B cell (primary cell): Measurements from ENCODE around the gene GNA14. TPM values are rescaled to one million over a fixed set of nuclear protein-coding genes. Genes with fewer than 3 reads are reported as not detected.

Source experiments
- ATAC-seq: fragments of 200-7000 bp; cut with Tn5 transposase; one replicate; pipeline ENCODE4 v1.10.0; 2021; ENCODE audit warnings: low read depth, mild to moderate bottlenecking, moderate number of reproducible peaks, moderate library complexity
- CTCF ChIA-PET: fragments of 350-600 bp; sonication (Branson Sonifier 250); formaldehyde crosslinking; loops from one replicate; lab custom pipeline; 2021; ENCODE audit warnings: antibody characterized with exemption, inconsistent platforms; lab: Charles Lee
- POLR2A ChIA-PET: fragments of 350-600 bp; sonication (Branson Sonifier 250); formaldehyde crosslinking; loops from one replicate; lab custom pipeline; 2021; ENCODE audit warnings: antibody characterized with exemption; lab: Charles Lee
- DNase-seq: peaks from one replicate; pipeline ENCODE4 v3.0.0; 2013
- H2AFZ ChIP-seq: 2 replicates; pipeline ENCODE4 v1.6.1; 2012; ENCODE audit warnings: mild to moderate bottlenecking, low read depth, low read length; ENCODE audit not compliant: insufficient read depth, poor library complexity, severe bottlenecking
- H3K27ac ChIP-seq, 2 donors: 1 replicate in 1 of 2; 2 replicates in 1 of 2; pipeline ENCODE4 v1.5.1; 2012 to 2013; ENCODE audit warnings: low read length in 2 of 2, mild to moderate bottlenecking in 2 of 2, moderate library complexity in 1 of 2
- H3K27me3 ChIP-seq, 4 experiments: fragments of 200-600 bp in 1 of 4; sonication (generic) in 1 of 4; replicated peaks in 1 of 4; 1 replicate in 2 of 4; 2 replicates in 2 of 4; pipeline versions ENCODE4 v1.6.1 to v1.7.0; 2013 to 2016; ENCODE audit warnings: low read length in 3 of 4, mild to moderate bottlenecking in 2 of 4, mixed read lengths in 1 of 4, moderate library complexity in 1 of 4; ENCODE audit not compliant: insufficient read depth in 4 of 4, control insufficient read depth in 3 of 4; ENCODE audit errors: control extremely low read depth in 1 of 4
- H3K36me3 ChIP-seq, 2 experiments: replicated peaks in 1 of 2; 1 replicate in 1 of 2; 2 replicates in 1 of 2; pipeline versions ENCODE4 v1.6.1 to v1.7.1; 2013; ENCODE audit warnings: low read length in 1 of 2; ENCODE audit not compliant: insufficient read depth in 2 of 2, control insufficient read depth in 1 of 2; ENCODE audit errors: control extremely low read depth in 1 of 2, extremely low read depth in 1 of 2
- H3K4me1 ChIP-seq, 2 donors: fragments of 200-600 bp in 1 of 2; sonication (generic) in 1 of 2; 1 replicate in 1 of 2; 2 replicates in 1 of 2; pipeline versions ENCODE4 v1.5.1 to v1.6.1; 2013 to 2017; ENCODE audit warnings: low read length in 2 of 2; ENCODE audit not compliant: control insufficient read depth in 2 of 2, insufficient read depth in 2 of 2
- H3K4me2 ChIP-seq: replicated peaks from 2 replicates; pipeline ENCODE3; 2012; ENCODE audit warnings: mild to moderate bottlenecking, low read depth, low read length; ENCODE audit not compliant: poor library complexity, severe bottlenecking
- H3K4me3 ChIP-seq, 5 experiments: fragments of 200-600 bp in 1 of 5; sonication (generic) in 1 of 5; 1 replicate in 3 of 5; 2 replicates in 2 of 5; pipeline versions ENCODE4 v1.5.1 to v1.7.0; 2011 to 2016; ENCODE audit warnings: low read length in 4 of 5, mild to moderate bottlenecking in 4 of 5, low read depth in 2 of 5, control low read depth in 1 of 5, moderate library complexity in 1 of 5; ENCODE audit not compliant: insufficient read depth in 1 of 5; ENCODE audit errors: control extremely low read depth in 1 of 5, extremely low read depth in 1 of 5
- H3K79me2 ChIP-seq: fragments of 200-600 bp; sonication (generic); one replicate; pipeline ENCODE4 v1.6.0; 2016; ENCODE audit warnings: low read length; ENCODE audit not compliant: control insufficient read depth, insufficient read depth
- H3K9ac ChIP-seq: fragments of 200-600 bp; sonication (generic); 2 replicates; pipeline ENCODE4 v1.6.1; 2017; ENCODE audit warnings: mild to moderate bottlenecking, low read length, moderate library complexity
- H3K9me3 ChIP-seq, 3 donors: one replicate each; pipeline versions ENCODE4 v1.6.1 to v1.7.1; 2013; ENCODE audit warnings: low read length in 2 of 3; ENCODE audit not compliant: control insufficient read depth in 2 of 3, insufficient read depth in 1 of 3; ENCODE audit errors: control extremely low read depth in 1 of 3
- H4K20me1 ChIP-seq: 2 replicates; pipeline ENCODE4 v1.6.0; 2012; ENCODE audit warnings: mild to moderate bottlenecking, low read length; ENCODE audit not compliant: insufficient read depth, control insufficient read depth, poor library complexity, severe bottlenecking
- H3K27ac Mint-ChIP-seq: one replicate; pipeline ENCODE4 v1.8.0; 2021; ENCODE audit warnings: mixed read lengths
- H3K27me3 Mint-ChIP-seq: one replicate; pipeline ENCODE4 v1.8.0; 2021; ENCODE audit warnings: mixed read lengths
- H3K4me1 Mint-ChIP-seq: one replicate; pipeline ENCODE4 v1.8.0; 2021; ENCODE audit warnings: mixed read lengths
- H3K4me3 Mint-ChIP-seq: one replicate; pipeline ENCODE4 v1.8.0; 2021; ENCODE audit warnings: mixed read lengths
- H3K9me3 Mint-ChIP-seq: one replicate; pipeline ENCODE4 v1.8.0; 2022; ENCODE audit warnings: mixed read lengths; ENCODE audit not compliant: insufficient read depth
- CTCF ChIP-seq: fragments of 200-600 bp; IDR thresholded peaks from one replicate; pipeline ENCODE4 v1.8.0; 2022; ENCODE audit warnings: antibody characterized with exemption, mild to moderate bottlenecking
- EZH2 ChIP-seq: IDR thresholded peaks from 2 replicates; pipeline ENCODE4 v1.6.1; 2012; ENCODE audit warnings: borderline replicate concordance, low read depth, mild to moderate bottlenecking, moderate library complexity, low read length; ENCODE audit not compliant: insufficient read depth, poor library complexity, severe bottlenecking
- WGBS: methylation state at CpG from one replicate; pipeline ENCODE4 v1.1.5; 2013; ENCODE audit warnings: missing lambda C conversion rate; ENCODE audit not compliant: insufficient coverage; 5-methylcytosine and 5-hydroxymethylcytosine counted together
- intact Hi-C: fragments of 100-400 bp; cut with micrococcal nuclease; formaldehyde crosslinking; loops from one replicate; pipeline ENCODE4 v1.10.0; 2022
- polyA plus RNA-seq: library from polyadenylated mRNA; depleted of rRNA; stranded (reverse); fragments of >200 nt; gene quantifications from 2 replicates; pipeline ENCODE4 v1.2.3, GENCODE V29; 2012
- total RNA-seq, 2 donors: library from RNA; stranded (reverse); fragments of 120-200 nt in 1 of 2; gene quantifications; 1 replicate in 1 of 2; 2 replicates in 1 of 2; pipeline versions ENCODE4 v1.2.3 to v1.2.4, GENCODE V29; 2013 to 2022

The GNA14 gene
- total and polyA plus RNA-seq, 2 donors (not counting 1 experiment from before 2014, with no cell fraction given), result not detected

- WGBS, result 83% methylated on average over 6 of the region's 15 CpGs
- H3K27me3 ChIP-seq, result peaks cover 0 to 6% (median 0%) of the 10 kb centered on the region in 4 experiments
- H4K20me1 ChIP-seq, result no peaks in the 10 kb centered on the region
- H3K27me3 Mint-ChIP-seq, result peaks cover 6% of the 10 kb centered on the region
- no peaks in the 10 kb centered on the region for H3K79me2 ChIP-seq
- no peak overlapping the region for H3K4me3 Mint-ChIP-seq
- H3K9me3 ChIP-seq, result no peaks in the 10 kb centered on the region
- H3K4me2 ChIP-seq, result no peak overlapping the region
- H3K4me1 Mint-ChIP-seq, result peaks cover 10% of the 10 kb centered on the region
- ATAC-seq (peak; percentile 68), DNase-seq (peak; percentile 70)
- peak overlapping the region; percentile 46 for H2AFZ ChIP-seq
- H3K9me3 Mint-ChIP-seq, result no peaks in the 10 kb centered on the region
- H3K27ac ChIP-seq, result no peak overlapping the region
- POLR2A ChIA-PET, result no interaction called here
- CTCF ChIA-PET, result interaction anchor here (0.6 to 5.6 kb wide), 16 partner anchors 10 to 911 kb away, joined by 3 to 54 read pairs (median 6); no protein-coding TSS in a partner anchor
- TF ChIP-seq CTCF, result peak; percentile 85
- TF ChIP-seq EZH2, result no peak
- no peaks in the 10 kb centered on the region for H3K36me3 ChIP-seq
- intact Hi-C loops, result loop anchor here (1.0 to 10.0 kb wide), 4 partner anchors 291 to 754 kb away; no protein-coding TSS in a partner anchor
- H3K27ac Mint-ChIP-seq, result no peak overlapping the region
- H3K9ac ChIP-seq, result no peak overlapping the region
- no peak overlapping the region for H3K4me3 ChIP-seq
- peaks cover 0 to 4% of the 10 kb centered on the region in 2 donors for H3K4me1 ChIP-seq
Measured at GRCh38 chr9:77457916-77458592, 190.1 kb downstream of the GNA14 start.

GRCh38 chr9:77456829-77457437 lies 191.2 kb downstream of the GNA14 start:
- Histone ChIP-seq H3K4me2 (no peak overlapping the region), H3K79me2 (no peaks in the 10 kb centered on the region), H3K9ac (no peak overlapping the region), H3K4me1 (peaks cover 0 to 4% of the 10 kb centered on the region in 2 donors), H4K20me1 (no peaks in the 10 kb centered on the region), H3K27me3 (peaks cover 0 to 6% (median 0%) of the 10 kb centered on the region in 4 experiments), H2AFZ (no peak overlapping the region), H3K4me3 (no peak overlapping the region), H3K9me3 (no peaks in the 10 kb centered on the region), H3K36me3 (no peaks in the 10 kb centered on the region), H3K27ac (no peak overlapping the region)
- POLR2A ChIA-PET, result no interaction called here
- intact Hi-C loops, result loop anchor here (1.0 to 10.0 kb wide), 4 partner anchors 290 to 755 kb away; no protein-coding TSS in a partner anchor
- Mint-ChIP-seq H3K9me3 (no peaks in the 10 kb centered on the region), H3K27me3 (peaks cover 6% of the 10 kb centered on the region), H3K4me3 (no peak overlapping the region), H3K27ac (no peak overlapping the region), H3K4me1 (peaks cover 10% of the 10 kb centered on the region)
- no peak for TF ChIP-seq EZH2
- peak; percentile 94 for TF ChIP-seq CTCF
- CTCF ChIA-PET, result interaction anchor here (0.6 to 5.6 kb wide), 27 partner anchors 8 to 912 kb away, joined by 3 to 54 read pairs (median 4); no protein-coding TSS in a partner anchor
- DNase-seq (peak; percentile 77), ATAC-seq (peak; percentile 80)
- WGBS, result 17% methylated on average over 3 of the region's 10 CpGs
